Left ventricle myocardium superior (tissue), 1 donor: ENCODE data around the gene RNF166. TPM values are rescaled to one million over a fixed set of nuclear protein-coding genes. Genes with fewer than 3 reads are reported as not detected.
"Not testable (repeated sequence)": the region's sequence is repeated elsewhere in the genome, so short reads cannot be mapped to it uniquely, and the experiment has no call there.

Experiments used
- ATAC-seq: fragments of 200-7000 bp; cut with Tn5 transposase; one replicate; pipeline ENCODE4 v1.9.1; 2020; ENCODE audit warnings: mild to moderate bottlenecking, moderate library complexity
- DNase-seq: peaks from one replicate; pipeline ENCODE4 v3.0.0-alpha.2; 2020
- intact Hi-C: fragments of 100-400 bp; cut with micrococcal nuclease; formaldehyde crosslinking; loops from one replicate; pipeline ENCODE4 v1.11.0; 2022
- total RNA-seq: library from RNA; stranded (reverse); fragmentation: NEBNext Ultra II Directional; extraction: Animal tissue kit (Norgen Biotek cat#: 25700); gene quantifications from one replicate; pipeline ENCODE4 v1.2.1, GENCODE V29; 2021
- donor health status: DM: no; HTN: yes; CAD: no; lungs with severe emphysema.

The RNF166 gene
- total RNA-seq, 1 donor from 2014 or later: 16.2 TPM

DNA sequence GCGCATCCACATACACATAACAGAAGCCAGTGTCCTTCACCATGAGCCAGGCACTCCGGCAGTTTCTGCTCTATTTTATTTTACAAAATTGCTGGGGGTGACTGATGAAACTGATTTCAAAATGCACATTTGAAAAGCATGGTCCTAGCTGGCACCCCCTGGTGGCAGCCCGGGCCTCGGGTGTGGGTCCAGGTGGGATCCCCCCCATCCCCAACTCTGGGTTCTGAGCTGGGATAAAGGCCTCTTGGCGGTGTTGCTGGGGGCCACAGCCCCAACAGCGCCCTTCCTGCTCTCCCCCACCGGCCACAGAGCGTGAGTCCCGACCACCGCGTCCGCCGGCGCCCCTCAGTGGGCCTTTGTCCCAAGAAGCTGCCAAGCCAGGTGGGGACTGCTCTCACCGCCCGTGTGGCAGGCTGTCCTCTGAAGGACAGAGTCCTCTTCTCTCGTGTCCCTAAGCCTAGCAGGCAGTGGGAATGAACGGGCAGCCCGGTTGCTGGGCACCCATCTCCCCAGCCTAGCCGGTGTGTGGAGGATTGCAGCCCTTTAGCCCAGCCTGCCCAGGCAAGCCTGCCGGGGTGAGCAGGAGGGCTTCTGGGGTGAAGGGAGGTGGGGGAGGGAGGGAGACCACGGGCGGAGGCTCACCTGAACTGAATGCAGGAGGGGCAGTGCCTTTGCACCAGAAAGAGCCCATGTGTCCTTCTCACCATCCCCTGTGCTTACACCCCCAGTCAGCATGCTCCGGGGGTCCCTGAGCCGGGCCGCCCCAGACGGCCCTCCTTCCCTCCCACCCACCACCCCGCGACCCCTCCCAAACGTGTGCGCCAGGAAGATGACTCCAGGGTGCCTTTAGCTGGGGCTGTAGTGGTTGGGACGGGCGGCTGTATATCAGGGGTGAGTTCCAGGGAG, 20.8 kb downstream of the RNF166 start:
- intact Hi-C loops: no loop called here
- peak; percentile 40 for DNase-seq
- ATAC-seq: peak; percentile 20

- intact Hi-C loops: no loop called here
- ATAC-seq (no peak), DNase-seq (no peak)
These were observed 21.5 kb downstream of the RNF166 start for GRCh38 chr16:88684569-88685155.

- intact Hi-C loops: no loop called here
- peak; percentile 3 for ATAC-seq
- DNase-seq: peak; percentile 69
These were observed 24.3 kb downstream of the RNF166 start for GRCh38 chr16:88681709-88682451.

DNA sequence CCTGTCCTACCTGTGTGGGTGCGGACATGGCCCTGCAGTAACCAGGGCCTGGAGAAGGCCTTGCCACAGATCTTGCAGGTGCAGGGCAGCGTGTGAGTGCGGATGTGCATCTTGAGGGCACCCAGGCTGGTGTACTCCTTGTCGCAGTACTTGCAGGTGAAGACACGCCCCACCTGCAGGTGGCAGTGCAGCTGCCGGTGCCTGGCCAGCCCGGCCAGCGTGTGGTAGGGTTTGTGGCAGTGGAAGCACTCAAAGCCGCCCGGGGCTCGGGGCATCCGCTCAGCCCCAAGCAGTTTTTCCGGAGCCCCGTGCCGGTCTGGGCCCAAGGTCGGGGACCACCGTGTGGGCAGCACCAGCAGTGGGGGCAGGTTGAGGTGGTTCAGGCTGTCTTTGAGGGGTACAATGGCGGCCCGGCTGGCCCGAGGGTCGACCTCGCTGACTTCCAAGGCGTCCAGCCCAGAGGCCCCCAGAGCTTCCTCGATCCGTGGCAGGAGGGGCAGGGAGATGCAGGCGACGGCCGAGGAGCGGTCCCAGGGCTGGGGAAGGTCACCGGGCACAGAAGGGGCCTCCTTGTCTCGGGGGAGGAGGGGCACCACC, 25.0 kb downstream of the RNF166 start:
- DNase-seq (no peak), ATAC-seq (no peak)
- intact Hi-C loops: no loop called here

DNA sequence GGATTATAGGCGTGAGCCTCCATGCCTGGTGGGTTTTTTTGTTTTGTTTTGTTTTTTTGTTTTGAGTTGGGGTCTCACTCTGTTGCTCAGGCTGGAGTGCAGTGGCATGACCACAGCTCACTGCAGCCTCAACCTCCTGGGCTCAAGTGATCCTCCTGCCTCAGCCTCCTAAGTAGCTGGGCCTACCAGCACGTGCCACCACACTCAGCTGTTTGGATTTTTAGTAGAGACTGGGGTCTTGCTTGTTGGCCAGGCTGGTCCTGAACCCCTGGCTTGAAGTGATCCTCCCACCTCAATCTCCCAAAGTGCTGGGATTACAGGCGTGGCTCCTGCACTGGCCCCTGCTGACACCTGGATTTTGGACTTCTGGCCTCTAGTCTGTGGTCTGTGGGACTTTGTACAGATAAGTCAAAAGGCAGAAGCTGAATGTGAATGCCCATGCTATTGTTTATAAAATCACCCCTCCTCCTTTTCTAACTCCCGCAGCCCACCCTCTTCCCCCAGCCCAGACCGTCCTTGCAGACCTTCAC, 25.6 kb downstream of the RNF166 start:
- intact Hi-C loops: no loop called here
- ATAC-seq (no peak), DNase-seq (no peak)

GRCh38 chr16:88678224-88678979, 27.8 kb downstream of the RNF166 start:
- DNase-seq (no peak), ATAC-seq (no peak)
- intact Hi-C loops: no loop called here

GRCh38 chr16:88677721-88678120, 28.5 kb downstream of the RNF166 start:
- no peak for DNase-seq
- intact Hi-C loops: no loop called here
- ATAC-seq: no peak

DNA sequence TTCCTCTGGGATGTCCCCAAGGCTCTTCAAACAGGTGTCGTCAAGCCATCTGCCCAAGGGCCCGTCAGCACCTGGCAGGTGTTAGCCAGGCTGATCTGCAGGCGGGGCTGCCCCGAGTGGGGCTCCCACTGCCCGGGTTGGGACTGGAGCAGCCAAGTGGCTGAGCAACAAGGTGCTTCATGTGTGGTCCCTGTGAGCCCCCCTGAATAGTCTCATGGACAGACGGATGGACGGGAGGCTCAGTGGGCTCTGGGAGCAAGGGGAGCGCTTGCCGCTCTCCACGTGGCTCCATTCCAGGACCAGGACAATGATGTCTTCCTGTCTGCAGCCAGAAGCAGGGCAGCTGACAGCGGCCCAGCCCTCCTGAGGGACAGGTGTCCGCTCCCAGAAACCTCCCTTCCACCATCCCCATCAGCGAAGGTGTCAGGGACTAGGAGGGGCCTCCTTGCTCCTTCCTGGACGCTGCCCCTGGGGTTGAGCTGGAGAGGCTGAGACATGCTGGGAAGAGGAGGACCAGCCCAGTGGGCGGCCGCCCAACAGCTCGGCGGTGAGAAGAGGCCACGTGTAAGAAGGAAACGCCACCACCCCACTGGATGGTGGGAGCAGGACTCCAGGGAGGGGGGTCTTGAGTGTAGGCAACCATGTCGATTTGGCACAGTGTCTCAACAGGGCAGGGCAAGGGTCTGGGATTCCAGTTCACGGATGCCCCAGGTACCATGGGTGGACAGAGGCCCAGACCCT, 29.5 kb downstream of the RNF166 start:
- intact Hi-C loops: no loop called here
- DNase-seq (no peak), ATAC-seq (no peak)

DNA sequence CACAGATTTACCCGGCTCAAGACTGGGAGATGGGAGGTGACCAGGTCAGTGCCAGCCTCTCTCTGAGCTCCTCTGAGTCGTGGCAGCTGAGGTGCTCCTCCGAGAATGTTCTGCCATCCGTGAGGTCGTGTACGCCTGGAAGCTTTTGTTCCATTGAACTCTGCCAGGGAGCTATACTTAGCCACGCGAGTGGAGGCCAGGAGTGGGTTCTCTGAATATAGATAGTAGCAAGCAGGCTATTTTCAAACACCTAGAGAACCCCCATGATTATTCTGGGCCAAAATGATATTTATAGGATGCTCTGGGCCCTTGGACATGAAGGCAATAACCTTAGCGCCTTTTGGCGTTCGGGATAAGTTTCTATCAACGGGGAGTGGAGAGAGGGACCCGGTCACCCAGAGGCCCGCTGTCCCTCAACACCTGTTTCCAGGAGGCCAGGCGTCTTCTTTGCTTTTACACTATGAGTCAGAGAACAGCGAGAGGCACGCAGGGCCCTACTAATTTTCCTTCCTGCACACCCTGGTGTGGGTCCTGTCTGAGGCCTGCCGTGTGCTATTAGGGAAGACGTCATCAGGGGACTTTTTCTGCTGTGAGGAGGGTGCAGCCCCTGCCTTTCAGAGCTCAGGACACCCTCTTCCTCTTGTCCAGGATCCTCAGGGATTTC, 32.4 kb downstream of the RNF166 start:
- intact Hi-C loops: no loop called here
- ATAC-seq: peak; percentile 89
- peak; percentile 75 for DNase-seq

- intact Hi-C loops: no loop called here
- ATAC-seq (peak; percentile 36), DNase-seq (no peak)
These were observed 33.4 kb downstream of the RNF166 start for GRCh38 chr16:88672776-88673175.

DNA sequence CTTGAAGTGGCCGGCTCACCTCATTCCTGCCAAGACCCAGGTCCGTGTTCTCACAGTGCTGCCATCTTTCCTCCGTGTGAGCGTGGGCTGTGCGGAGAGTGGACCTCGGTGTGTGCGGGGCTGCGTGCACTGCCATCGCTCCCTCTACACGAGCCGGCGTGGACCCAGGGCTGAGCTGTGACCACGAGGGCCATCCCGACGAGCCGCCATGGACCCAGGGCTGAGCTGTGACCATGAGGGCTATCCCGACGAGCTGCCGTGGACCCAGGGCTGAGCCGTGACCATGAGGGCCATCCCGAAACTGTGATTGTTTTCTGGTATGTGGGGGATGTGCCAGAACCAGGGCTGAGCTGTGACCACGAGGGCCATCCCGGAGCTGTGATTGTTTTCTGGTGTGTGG, 34.4 kb downstream of the RNF166 start:
- DNase-seq (no peak), ATAC-seq (peak; percentile 19)
- intact Hi-C loops: no loop called here

GRCh38 chr16:88669980-88670379, 36.2 kb downstream of the RNF166 start:
- DNase-seq: no peak
- intact Hi-C loops: no loop called here
- ATAC-seq: no peak

DNA sequence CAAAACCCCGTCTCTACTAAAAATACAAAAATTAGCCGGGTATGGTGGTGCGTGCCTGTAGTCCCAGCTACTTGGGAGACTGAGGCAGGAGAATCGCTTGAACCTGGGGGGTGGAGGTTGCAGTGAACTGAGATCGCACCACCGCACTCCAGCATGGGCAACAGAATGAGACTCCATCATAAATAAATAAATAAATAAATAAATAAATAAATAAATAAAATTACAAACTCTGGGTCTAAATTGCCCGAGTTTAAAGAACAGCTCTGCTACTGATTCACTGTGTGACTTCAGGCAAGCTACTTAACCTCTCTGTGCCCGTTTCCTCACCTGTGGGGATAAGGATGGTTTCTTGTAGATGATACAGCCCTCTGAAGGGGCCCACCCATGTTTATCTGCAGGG, 36.7 kb downstream of the RNF166 start:
- intact Hi-C loops, ATAC-seq, DNase-seq: not testable (repeated sequence)

DNA sequence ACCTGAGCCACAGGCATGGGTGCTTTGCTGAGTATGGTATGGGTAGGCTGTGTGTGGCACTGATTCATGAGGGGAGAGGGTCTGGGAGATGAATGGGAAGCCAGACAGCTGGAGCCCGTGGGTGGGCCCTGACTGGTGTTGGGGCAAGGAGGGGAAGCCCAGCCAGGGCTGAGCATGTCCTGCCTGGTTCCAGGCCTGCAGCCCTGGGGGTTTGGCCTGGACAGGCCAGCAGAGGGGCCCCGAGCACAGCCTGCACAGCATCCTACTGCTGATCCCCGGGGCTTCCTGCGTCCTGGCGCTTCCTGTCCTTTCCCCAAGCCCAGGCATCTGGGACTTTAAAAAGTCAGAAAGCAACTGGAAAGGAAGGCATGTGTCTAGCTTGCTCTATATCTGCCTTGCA, 38.7 kb downstream of the RNF166 start:
- intact Hi-C loops: no loop called here
- DNase-seq: no peak
- ATAC-seq: no peak

DNA sequence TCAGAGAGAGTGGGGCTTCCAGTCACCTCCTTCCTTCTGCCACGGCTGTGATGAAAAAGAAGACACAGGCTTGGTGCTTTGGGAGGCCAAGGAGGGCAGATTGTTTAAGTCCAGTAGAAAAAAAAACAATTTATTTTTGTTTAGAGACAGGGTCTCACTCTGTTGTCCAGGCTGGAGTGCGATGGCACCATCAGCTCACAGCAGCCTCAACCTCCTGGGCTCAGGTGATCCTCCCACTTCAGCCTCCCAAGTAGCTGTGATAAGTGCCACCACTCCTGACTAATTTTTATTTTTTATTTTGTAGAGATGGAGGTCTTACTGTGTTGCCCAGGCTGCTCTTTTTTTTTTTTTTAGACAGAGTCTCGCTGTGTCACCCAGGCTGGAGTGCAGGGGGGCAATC, 40.6 kb downstream of the RNF166 start:
- ATAC-seq (no peak), DNase-seq (no peak)
- intact Hi-C loops: no loop called here

GRCh38 chr16:88665148-88665547, 41.1 kb downstream of the RNF166 start:
- peak; percentile 6 for ATAC-seq
- DNase-seq: no peak
- intact Hi-C loops: no loop called here

DNA sequence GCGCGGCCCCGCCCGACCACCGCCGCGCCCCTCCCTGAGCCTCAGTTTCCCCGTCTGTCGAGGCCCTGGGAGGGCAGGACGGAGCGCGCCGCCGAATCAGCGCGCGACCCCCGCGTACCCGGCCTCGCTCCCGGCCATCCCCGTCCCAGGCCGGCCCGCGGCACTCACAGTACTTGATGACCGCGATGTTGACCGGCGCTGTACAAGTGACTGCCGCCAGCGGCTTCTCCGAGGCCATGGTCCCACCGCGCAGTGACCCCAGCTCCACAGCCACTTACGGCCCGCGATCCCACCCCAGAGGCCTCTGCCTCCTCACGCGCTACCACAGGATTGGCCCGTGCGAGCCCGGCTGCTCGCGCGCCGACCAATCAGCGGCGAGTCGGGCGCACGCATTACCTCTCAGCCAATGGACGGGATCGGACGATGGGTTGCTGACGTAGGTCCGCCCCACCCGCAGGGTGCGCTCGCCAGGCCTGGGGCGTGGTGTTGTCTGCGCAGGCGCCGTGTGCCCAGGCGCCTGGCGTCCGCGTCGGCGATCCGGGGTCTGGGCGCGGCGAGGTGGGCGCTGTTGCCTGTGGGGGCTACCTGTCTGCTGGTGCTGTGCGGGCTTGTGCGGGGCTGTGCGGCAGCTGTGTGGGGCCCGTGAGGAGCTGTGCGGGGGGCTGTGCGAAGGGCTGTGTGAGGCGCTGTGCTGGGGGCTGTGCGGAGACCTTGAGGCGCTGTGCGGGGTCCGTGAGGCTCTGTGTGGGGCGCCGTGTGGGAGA, 43.2 kb downstream of the RNF166 start, which contains the start of gene MVD:
MVD (minus strand) TSS at position 249 of the 764 bp plus-strand sequence; CDS start at position 238, 11 bp downstream.
- ATAC-seq: peak; percentile 98
- intact Hi-C loops: no loop called here
- peak; percentile 99 for DNase-seq
